Stimulated activated CD8-positive, alpha-beta memory T cell treated with anti-CD3 and anti-CD28 coated beads, Interleukin-4, amount 100 ng/mL, for 24 hours (primary cell): ENCODE data around the gene CD47.

Source experiments
- DNase-seq: peaks from one replicate; pipeline ENCODE4 v3.0.0-alpha.2; 2020; ENCODE audit warnings: low read depth

Gene CD47

DNA sequence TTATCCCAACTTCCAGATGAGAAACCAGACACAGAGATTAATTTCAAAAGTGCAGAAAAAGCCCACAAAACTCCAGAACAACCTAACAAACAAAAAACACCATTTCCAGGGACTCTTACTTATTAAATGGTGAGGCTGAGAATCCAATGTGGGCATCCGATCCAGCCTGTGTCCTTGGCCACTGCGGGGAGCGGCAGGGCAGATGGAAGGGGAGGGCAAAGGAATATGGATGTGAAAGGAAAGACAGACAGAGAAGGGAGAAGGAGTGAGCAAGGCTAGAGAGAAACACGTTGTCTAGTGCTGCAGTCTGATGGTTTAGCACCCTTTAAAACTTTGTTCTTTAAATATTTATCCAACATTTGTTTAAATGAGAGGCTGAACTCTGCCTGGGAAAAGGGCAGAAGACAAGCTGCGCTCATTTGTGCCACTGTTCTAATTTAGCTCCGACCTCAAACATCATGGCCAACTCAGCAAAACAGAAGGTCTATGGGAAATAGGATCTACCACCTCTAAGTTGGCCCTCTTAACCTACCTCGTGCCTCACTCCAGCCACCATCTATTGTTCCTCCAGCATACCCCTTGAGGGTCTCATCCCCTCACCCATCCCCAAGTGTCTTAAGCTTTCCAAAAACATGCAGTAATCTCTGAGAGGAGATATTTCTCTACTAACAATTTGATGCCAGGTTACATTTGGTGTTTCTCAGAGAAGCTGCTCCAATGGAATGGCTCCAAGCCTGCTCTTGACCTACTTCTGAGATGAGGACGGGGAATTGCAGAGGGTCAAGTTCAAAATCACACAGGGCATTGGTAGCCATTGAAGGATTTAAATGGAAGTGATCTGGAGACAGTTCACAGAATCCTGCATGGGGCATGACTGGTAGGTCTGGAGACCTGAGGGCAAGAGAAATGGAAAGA lies 77.4 kb downstream of the CD47 start:
- no peak for DNase-seq

DNA sequence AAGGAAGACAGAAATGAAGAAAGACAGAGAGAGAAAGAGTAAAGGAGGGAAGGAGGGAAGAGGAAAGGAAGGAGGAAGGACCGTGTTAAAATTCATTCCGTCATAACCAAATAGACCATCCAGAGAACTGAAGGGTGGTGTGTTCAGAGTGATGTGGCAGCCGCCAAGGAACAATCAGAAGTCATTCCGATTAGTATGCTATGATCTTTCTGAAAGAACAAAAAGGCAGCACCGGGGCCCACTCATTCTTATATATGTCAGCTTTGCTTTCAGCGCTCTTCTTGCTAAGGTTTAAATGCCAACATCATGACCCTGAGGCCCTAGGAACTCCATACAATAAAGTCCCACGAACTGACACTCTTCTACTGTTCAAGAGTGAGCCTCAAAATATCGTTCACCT lies 78.5 kb downstream of the CD47 start:
- no peak for DNase-seq

DNA sequence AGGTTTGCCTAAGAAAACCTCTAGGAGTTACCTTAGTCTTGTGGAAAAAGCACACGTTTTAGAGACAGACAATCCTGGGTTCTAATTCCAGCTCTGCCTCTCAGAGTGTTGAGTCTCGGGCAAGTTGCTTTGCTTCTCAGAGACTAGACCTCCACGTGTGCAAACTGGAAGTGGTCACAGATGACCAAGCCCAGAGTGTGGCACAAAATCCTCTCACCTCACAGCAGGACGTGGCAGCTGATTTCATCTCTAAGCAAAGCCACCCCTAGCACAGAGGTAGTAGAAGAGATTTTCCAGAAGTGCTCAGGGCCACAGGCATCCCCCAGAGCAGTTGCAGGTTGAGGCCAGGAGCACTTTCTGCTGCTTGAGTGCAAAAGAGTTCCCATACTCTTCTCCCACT lies 79.2 kb downstream of the CD47 start:
- DNase-seq: no peak

DNA sequence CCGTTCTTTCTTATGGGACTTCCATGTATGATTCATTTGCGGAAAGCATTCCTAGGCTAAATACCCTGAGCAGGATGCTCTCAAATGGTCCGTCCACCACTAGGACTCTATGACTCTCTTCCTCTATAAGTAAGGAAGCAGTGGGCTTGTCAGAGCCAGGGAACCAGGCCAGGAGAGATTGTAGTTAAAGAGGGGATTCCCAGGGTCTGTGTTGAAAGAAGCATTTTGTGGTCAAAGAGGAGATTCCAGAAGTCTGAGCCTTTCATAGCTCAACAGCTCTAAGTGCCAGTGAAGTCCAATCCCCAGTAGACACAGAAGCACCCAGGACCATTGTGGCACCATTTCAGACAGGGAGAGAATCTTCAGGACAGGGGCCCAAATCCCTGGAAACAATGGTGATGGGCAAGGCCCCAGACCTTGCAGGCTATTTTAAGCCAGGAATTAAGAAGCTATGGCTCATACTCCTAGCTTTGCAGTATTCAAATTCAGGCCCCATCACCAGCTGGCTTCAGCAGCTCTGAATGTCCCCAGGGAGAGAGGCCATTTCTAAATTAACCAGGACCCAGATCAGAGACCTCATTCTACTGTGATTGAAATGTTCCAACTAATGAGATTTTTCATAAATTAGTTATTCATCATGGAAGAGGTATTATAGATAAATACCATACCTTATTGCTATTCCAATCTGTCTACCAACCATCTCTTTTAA lies 81.7 kb downstream of the CD47 start:
- DNase-seq: no peak

DNA sequence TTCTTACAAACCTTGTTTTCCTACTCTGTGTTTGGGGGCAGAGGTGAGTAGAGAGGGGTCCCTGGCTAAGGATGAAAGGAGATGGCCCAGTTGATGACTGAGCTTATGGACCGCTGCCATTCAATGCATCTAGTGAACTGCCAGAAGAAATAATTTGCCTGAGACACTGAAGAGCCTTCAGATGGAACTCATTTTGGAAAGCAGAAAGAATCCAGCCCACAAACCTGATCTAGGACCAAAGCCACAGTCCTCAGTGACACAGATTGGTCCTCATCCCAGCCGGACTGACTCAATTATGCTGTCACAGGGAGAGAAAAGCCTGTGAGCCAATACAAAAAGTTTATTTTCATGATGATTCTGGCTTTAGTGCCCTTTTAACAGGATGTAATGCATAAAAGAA lies 82.7 kb downstream of the CD47 start:
- no peak for DNase-seq

- no peak for DNase-seq
These were observed 83.9 kb downstream of the CD47 start for GRCh38 chr3:108006881-108007331.

GRCh38 chr3:108006077-108006771 lies 84.6 kb downstream of the CD47 start:
- DNase-seq: no peak

DNA sequence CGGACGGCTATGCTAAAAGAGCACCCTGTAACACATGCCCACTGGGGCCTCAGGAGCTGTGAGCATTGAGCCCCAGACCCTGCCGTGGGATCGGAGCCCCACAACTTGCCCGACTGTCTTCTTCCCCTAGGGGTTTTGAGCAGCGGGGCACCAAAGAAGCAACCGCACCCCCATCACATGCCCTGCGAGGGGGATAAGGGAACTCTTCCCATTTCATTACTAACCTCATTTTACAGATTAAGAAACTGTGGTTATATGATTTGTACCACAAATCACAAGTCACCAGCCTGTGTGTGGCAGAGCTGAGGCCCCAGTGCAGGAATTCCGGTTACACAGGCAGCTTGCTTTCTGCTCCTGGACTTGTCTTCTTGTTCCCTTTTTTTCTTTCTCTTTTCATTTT lies 86.2 kb downstream of the CD47 start:
- no peak for DNase-seq

DNA sequence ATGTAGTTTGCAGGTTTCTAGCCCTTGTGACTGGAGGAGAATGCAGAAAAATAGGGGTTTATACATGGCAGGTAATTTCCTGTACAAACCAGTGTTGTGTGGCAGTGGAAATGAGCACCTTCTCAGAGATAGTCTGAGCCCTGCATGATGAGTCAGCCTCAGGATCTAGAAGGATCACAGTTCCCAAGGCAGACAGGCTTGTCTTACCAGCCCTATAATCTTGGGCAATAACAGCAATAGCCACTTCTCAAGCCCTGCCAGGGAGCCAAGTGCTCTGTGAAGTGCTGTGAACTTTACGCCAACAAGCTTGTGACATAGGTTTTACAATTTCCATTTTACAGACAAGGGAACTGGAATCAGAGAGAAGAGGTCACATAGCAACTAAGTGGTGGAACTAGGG lies 89.4 kb downstream of the CD47 start:
- no peak for DNase-seq

DNA sequence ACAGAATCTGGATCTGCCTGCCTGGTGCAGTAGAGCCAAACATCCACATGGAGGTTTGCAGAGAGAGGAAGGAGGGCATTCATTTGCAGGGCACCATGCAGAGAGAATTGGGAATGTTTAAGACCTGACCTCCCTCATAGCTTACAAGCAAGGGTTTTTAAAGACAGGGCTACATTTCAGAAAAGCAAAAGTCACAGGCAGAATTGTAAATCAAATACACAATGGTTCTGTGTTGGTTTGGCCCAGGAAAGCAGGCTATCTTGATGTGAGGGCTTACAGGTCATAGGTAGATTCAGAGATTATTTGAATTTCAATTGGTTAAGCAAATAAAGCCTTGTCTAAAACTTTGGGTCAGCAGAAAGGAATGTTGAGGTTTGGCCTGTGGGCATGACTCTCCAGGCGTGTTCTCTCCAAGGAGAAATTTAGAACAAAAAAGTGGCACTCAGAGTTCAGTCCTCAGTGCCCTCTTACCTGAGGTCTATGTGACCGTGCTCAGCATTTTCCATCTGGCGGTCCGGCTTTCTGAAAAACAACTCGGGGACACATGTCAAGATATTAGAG lies 91.5 kb downstream of the CD47 start:
- DNase-seq: no peak

DNA sequence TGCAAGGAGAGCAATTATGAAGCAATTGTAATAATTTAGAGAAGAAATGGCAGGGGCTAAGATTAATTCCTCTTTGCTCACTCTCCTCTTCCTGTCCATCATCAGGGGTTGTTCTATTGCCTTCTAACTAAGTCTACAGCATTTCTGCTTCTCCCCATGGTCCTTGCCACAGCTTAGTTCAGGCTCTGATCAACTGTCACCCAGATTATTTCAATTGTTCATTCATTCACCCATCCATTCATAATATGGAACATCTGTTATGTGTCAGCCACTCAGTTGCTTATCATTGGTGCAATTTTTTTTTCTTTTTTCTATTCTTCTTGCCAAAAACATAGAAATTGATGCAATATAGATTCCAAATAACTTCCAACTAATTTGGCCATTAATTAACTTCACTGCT lies 93.2 kb downstream of the CD47 start:
- DNase-seq: no peak

GRCh38 chr3:107995823-107996222 lies 95.0 kb downstream of the CD47 start:
- DNase-seq: no peak

GRCh38 chr3:107994956-107995715 lies 95.7 kb downstream of the CD47 start:
- DNase-seq: no peak

- DNase-seq: no peak
These were observed 96.7 kb downstream of the CD47 start for GRCh38 chr3:107994181-107994580.

- no peak for DNase-seq
These were observed 97.1 kb downstream of the CD47 start for GRCh38 chr3:107993771-107994170.
